Measurements from ENCODE around the gene COQ5.
"Not testable (repeated sequence)": the region's sequence is repeated elsewhere in the genome, so short reads cannot be mapped to it uniquely, and the experiment has no call there.

The COQ5 gene

GRCh38 chr12:120529641-120530417 is 871 bp upstream of the COQ5 start:
- in situ Hi-C loops (cut with MboI; ENCODE audit: low sequenced_read_pairs), result no loop called here

- in situ Hi-C loops (cut with MboI; ENCODE audit: low sequenced_read_pairs), result no loop called here
Observed at GRCh38 chr12:120522568-120522967, 6.4 kb downstream of the COQ5 start.

GRCh38 chr12:120519324-120519723 is 9.6 kb downstream of the COQ5 start:
- in situ Hi-C loops (cut with MboI; ENCODE audit: low sequenced_read_pairs), result not testable (repeated sequence)

- in situ Hi-C loops (cut with MboI; ENCODE audit: low sequenced_read_pairs), result no loop called here
Observed at GRCh38 chr12:120515496-120515895, 13.5 kb downstream of the COQ5 start.

GRCh38 chr12:120514002-120514401 is 15.0 kb downstream of the COQ5 start:
- in situ Hi-C loops (cut with MboI; ENCODE audit: low sequenced_read_pairs), result no loop called here

GRCh38 chr12:120508537-120508936 is 20.4 kb downstream of the COQ5 start:
- in situ Hi-C loops (cut with MboI; ENCODE audit: low sequenced_read_pairs), result no loop called here

- in situ Hi-C loops (cut with MboI; ENCODE audit: low sequenced_read_pairs), result no loop called here
Observed at GRCh38 chr12:120504587-120504986, 24.4 kb downstream of the COQ5 start.

GRCh38 chr12:120500581-120500980 is 28.4 kb downstream of the COQ5 start:
- in situ Hi-C loops (cut with MboI; ENCODE audit: low sequenced_read_pairs), result no loop called here

- in situ Hi-C loops (cut with MboI; ENCODE audit: low sequenced_read_pairs), result no loop called here
Observed at GRCh38 chr12:120498870-120499515, 30.0 kb downstream of the COQ5 start.

GRCh38 chr12:120497524-120498150 is 31.3 kb downstream of the COQ5 start:
- in situ Hi-C loops (cut with MboI; ENCODE audit: low sequenced_read_pairs), result no loop called here

- in situ Hi-C loops (cut with MboI; ENCODE audit: low sequenced_read_pairs), result no loop called here
Observed at GRCh38 chr12:120496413-120497340, 32.3 kb downstream of the COQ5 start.

GRCh38 chr12:120495731-120496412 is 33.1 kb downstream of the COQ5 start, which contains the start of gene DYNLL1:
TSS of gene DYNLL1 (plus strand) at chr12:120496113. CDS start at chr12:120496422, 309 bp downstream.
- in situ Hi-C loops (cut with MboI; ENCODE audit: low sequenced_read_pairs), result no loop called here

- in situ Hi-C loops (cut with MboI; ENCODE audit: low sequenced_read_pairs), result no loop called here
Observed at GRCh38 chr12:120495186-120495730, 33.7 kb downstream of the COQ5 start.

- in situ Hi-C loops (cut with MboI; ENCODE audit: low sequenced_read_pairs), result no loop called here
Observed at GRCh38 chr12:120490833-120491512, 38.0 kb downstream of the COQ5 start.

GRCh38 chr12:120490325-120490724 is 38.6 kb downstream of the COQ5 start:
- in situ Hi-C loops (cut with MboI; ENCODE audit: low sequenced_read_pairs), result no loop called here

GRCh38 chr12:120489018-120489417 is 39.9 kb downstream of the COQ5 start:
- in situ Hi-C loops (cut with MboI; ENCODE audit: low sequenced_read_pairs), result no loop called here

GRCh38 chr12:120488057-120488640 is 40.8 kb downstream of the COQ5 start:
- in situ Hi-C loops (cut with MboI; ENCODE audit: low sequenced_read_pairs), result no loop called here

- in situ Hi-C loops (cut with MboI; ENCODE audit: low sequenced_read_pairs), result not testable (repeated sequence)
Observed at GRCh38 chr12:120487552-120487951, 41.4 kb downstream of the COQ5 start.
